Glomerular endothelial cell (primary cell): ENCODE data around the gene THRB. TPM values are rescaled to one million over a fixed set of nuclear protein-coding genes. Genes with fewer than 3 reads are reported as not detected.
"Not testable (repeated sequence)": the region's sequence is repeated elsewhere in the genome, so short reads cannot be mapped to it uniquely, and the experiment has no call there.

Source experiments
- DNase-seq: peaks from one replicate; pipeline ENCODE4 v3.0.0-alpha.2; 2011; ENCODE audit warnings: low read depth, low spot score; ENCODE audit errors: extremely low read depth
- total RNA-seq: library from RNA; depleted of rRNA; stranded (reverse); fragments of >200 nt; gene quantifications from 2 replicates; pipeline ENCODE4 v1.2.3, GENCODE V29; 2015

THRB gene
- total RNA-seq, 1 donor from 2014 or later, result 0.06 TPM

DNA sequence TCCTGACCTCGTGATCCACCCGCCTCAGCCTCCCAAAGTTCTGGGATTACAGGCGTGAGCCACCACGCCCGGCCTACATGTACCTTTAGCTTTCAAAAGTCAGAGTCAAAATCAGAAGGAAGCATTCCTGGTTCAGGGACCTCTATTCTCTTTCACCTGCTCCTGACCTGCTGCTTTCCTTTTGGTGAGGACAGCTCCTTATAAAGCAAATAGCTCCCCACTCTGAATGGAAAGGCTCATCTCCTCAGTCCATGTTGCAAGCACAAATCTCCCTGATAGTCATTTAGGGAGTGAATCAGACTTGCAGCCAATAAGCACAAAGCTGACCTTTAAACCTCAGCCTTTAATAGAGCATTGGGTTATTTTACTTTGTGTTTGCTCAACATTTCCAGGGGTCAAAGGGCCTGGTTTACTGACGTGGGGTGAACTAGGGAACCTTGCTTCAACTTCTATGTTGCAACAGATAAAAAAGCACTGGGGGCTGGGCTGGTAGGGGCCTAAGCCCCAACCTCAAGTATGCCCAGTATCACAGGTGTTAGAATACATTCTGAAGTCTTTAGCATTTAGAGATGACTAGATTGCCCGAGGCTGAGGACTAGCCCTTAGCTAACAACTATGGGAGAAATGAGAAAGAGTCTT, 43.1 kb downstream of the THRB start:
- no peak for DNase-seq

DNA sequence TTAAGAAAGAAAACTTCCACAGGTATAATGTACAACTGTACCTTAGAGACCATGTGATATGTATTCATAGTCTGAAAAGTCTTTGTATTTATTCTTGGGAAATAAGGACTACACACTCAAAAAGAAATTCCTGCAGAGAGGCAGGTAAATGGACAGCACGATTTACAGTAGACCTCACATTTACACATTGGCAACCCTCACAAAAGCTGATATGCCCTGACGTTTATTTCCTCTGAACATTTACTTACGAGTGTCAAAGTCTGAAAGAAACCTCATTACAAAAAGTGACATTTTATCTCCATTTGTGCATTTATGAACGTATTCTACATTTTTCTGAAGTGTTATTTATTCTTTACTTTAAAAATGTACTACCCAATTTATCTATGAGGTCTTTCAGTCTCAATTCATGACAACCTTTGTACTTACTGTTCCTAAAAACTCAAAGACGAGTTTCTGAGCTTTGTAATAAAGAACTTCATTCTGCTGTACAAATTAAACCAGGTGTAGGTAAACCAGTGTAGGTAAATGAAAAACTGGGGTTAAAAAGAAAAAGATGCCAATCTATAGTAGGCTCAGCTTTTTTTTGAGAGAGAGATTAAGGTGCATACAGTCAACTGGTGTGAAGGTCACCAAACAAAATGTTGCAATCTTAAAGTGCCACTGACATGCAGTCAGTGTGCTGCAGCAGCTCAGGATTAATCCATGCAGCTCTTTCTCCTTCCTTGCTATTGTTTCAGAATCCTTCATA, 44.3 kb downstream of the THRB start:
- no peak for DNase-seq

DNA sequence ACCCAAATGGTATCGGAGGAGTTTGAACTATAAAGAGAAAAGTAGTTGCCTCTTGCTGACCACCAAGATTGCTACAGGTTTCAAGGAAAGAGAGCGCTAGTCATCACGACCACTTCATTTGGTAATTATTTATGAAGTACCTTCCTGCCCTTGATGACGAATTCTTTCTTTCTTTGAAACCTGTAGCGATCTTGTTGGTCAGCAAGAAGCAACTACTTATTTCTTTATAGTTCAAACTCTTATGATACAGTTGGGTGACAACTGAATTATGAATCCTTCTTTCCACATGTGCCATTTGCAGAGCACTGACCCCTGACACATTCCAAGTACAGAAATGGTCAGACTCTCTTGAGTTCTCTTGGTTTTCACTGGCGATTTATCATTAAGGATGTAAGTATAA, 46.8 kb downstream of the THRB start:
- no peak for DNase-seq

DNA sequence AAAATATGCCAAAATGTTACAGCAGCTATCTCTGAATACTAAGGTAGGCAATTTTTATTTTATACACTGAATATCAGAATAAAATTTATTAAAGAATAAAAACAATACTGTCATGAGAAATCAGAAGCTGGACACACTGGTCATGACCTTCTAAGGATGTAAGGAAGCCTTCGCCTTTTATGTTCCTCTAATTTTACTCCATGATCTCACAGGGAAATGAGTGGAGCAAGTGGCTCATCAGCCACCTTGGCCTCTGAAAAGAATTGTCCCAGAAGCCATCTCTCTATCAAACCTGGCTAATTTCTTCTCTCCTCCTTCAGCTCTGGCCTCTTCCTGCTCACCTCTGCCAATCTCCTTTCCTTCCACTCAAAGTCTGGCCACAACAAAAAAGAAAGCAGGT, 48.6 kb downstream of the THRB start:
- DNase-seq, result no peak

DNA sequence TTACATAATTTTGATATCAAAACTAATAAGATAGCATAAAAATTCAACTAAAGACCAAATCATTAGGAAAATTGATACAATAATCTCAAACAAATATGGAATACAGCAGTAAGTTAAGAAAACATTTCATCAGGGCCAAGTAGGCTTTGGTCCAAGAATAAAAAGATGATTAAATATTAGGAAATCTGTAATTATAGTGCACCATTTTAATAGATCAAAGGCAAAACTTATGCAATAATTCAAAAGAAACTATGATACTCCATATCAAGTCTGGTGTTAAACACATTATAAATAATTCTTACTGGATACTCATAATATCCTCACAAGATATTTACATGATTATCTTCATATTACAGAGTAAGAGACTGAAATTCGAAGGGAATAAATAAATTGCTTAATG, 51.2 kb downstream of the THRB start:
- DNase-seq, result no peak

DNA sequence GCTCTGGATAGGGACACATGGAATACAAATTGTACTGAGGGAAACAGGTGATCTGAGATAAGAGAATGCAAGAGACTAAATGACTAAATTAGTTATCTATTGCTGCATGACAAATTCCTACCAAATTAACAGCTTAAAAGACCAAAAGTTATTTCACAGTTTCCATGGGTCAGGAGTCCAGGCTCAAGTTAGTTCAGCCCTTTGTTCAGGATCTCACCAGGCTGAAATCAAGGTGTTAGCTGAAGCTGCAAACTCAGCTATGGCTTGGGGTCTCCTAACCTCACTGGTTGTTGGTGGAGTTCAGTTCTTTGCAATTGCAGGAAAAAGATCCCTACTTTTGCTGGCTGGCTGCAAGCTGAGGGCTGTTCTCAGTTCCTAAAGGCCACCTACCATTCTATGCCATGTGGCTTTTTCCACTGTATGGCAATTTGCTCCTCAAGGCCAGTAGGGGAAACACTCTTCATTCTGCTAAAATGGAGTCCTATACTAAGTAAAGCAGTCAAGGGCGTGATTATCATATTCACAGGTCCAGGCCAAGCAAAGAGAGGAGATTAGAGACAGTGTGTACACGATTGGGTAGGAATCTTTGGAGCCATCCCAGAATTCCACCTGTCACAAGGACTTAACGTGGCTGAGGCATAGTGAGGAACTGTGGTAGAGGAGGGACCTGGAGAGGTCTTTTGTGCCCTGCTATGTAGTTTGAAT, 53.7 kb downstream of the THRB start:
- DNase-seq, result no peak

DNA sequence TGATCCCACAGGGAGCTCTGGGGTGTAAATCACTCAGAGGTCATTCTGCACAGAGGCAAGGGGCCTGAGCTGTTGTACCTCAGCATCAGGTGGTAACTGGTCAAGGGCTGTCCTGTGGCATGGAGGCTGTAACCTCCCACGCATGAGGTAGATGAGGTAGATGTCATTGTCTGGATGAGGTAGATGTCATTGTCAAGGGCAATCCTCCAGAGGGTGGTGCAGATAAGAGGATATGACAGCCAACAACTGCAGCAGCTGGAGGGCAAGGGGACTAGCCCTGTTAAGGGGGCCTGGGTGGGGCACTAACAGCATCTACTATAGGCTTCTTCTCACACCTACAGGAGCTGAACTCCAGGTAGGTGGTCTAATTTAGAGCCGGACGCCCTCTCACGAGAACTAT, 55.6 kb downstream of the THRB start:
- DNase-seq, result no peak

DNA sequence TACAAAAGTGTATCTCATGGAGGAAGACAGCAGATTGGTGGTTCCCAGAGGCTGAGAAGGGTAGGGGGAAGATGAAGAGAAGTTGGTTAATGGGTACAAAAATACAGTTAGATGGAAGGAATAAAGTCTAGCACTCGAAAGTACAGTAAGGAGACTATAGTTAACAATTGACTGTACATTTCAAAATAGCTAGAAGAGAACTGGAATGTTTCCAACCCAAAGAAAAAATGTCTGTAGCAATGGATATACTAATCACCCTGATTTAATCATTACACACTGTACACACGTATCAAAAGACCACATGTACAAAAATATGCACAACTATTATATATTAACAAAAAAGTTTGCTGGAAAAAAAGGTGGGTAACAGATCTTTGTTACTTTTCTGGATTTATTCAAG, 57.3 kb downstream of the THRB start:
- no peak for DNase-seq

DNA sequence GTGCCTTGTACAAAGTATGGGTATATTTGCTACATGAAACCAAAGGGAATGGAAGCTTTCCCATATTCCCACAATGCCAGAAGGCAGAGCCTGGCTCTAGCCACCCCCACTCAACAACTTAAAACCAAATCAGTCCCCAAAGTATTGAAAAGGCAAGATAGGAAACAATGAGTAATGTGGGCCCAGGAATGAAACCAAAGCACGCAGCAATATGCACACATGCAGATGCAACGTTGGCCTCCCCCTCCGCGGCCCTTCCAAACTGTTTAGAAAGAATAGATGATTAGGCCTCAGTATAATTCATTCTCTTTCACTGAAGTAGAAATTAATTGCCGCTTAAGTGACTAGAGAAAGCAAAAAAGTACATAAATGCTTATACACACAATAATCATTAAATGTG, 59.1 kb downstream of the THRB start:
- DNase-seq, result no peak

DNA sequence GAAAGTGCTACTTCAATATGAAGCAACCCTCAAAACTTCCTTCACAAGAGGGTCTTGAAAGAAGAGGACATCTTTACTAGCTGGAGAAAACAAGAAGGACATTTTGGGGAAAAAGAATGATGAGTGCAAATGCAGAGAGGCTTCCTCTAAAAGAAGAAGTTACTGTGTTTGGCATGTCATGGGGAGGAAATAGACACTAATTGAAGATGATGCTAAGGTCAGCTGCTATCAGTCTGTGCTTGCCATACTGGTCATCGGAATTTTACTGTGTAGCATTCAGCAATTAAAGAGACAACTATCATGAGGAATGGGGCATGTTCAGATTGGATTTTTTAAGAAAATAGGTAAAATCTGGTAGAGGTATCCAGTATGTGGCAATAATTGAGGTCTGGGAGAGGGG, 60.0 kb downstream of the THRB start:
- no peak for DNase-seq

DNA sequence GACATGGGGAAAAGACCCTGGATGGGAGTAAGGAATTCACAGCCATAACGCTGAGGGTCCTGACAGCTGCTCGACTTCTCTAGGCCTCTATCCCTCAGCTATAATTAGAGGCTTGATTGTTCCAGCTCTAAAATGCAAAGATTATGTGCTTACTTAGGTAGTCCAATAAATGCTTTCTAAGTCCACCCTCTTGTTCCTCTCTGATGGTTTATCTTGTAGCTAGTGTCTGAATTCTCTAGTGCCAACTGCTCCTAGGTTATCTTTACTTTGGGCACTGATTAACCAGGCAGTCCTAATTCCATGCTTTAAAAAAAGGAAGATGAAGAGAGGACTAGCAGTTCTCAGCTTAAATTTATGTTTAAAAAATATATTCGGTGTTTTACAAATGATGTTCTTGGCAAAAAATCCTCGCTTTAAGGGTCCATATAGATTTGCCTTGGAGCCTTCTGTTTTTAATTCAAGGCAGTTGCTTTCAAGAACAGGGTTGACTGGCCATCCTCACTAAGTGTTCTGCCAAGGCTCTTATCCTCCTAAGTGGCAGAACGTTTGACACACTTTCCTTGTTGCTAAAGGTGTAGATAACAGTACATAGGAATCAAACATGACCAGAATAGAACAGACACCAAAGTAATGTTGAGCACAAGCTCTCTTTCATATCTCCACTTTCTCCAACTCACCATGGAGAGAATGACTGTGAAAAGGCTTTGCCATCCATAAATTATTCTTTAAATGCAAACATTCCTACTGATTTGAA, 60.6 kb downstream of the THRB start:
- DNase-seq, result no peak

DNA sequence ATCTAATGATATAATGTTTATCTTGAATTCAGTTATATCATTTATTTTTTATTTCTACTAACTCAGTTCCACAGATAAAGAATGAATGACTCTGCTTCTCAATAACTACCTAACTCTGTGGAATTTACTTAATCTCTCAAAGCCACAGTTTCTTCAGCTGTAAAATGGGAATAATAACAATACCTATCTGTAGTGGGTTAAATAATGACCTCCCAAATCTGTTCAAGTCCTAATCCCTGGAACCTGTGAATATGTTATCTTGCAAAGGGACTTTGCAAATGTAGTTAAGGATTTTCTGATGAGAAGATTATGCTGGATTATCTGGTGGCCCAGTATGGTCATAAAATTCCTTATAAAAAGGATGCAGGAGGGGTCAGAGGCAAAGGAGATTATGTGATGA, 61.7 kb downstream of the THRB start:
- no peak for DNase-seq

DNA sequence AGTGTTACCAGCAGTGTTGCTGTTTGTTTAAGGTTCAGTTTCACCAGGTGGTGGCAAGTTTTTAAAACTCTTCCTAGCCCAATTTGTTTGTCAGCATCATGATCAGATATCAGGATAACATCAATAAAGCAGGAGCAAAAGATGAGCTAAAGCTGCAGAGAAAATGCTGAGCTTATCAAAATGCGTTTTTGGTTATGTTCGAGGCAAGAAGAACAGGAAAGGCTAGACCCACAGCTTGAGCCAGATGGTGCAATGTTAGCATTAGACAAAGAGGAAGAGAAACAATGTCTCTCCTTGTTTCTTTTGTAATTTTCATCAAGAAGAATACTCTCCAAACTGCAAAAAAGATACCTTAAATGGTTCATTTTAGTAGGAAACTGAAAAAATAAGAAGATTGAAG, 66.2 kb downstream of the THRB start:
- DNase-seq, result no peak

DNA sequence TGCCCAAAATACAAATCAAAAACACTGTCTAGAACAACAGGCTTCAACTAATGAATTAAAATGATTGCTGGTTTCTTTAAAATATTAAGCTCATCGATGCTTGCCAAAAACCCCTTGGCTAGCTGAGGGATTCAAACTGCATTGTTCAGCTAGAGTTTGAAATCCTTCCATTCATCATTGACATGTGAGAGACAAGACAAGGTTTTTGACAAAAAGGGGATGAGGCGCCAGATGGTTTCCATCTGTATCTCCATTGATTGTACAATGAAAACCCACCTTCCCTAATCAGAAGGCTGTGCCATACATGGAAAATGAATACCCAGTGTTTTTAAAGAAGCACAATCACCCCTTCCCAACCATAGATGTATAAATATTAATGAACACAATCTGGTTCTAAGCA, 67.8 kb downstream of the THRB start:
- no peak for DNase-seq

DNA sequence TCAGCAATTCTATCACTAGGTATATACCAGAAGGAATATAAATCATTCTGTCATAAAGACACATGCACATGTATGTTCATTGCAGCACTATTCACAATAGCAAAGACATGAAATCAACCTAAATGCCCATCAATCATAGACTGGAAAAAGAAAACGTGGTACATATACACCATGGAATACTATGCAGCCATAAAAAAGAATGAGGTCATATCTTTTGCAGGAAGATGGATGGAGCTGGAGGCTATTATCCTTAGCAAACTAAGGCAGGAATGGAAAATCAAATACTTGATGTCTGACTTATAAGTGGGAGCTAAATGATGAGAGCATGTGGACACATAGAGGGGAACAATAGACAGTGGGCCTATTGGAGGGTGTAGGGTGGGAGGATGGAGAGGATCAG, 73.8 kb downstream of the THRB start:
- not testable (repeated sequence) for DNase-seq

DNA sequence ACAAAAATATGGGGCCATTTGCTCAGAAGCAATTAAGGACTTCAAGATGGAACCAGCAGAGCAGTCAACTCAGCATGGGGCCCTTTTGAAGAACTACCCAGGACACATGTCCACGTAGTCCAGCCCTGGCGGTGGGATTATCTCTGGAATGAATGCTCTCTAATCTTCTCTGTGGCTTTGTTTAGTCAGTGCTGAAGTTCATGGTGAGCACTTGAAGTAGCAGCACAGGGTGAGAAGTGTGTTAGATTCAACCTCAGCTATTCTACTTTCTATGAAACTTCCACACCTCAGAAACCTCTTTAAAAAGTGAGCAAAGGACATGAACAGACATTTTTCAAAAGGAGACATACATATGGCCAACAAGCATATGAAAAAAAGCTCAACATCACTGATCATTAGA, 74.4 kb downstream of the THRB start:
- no peak for DNase-seq

DNA sequence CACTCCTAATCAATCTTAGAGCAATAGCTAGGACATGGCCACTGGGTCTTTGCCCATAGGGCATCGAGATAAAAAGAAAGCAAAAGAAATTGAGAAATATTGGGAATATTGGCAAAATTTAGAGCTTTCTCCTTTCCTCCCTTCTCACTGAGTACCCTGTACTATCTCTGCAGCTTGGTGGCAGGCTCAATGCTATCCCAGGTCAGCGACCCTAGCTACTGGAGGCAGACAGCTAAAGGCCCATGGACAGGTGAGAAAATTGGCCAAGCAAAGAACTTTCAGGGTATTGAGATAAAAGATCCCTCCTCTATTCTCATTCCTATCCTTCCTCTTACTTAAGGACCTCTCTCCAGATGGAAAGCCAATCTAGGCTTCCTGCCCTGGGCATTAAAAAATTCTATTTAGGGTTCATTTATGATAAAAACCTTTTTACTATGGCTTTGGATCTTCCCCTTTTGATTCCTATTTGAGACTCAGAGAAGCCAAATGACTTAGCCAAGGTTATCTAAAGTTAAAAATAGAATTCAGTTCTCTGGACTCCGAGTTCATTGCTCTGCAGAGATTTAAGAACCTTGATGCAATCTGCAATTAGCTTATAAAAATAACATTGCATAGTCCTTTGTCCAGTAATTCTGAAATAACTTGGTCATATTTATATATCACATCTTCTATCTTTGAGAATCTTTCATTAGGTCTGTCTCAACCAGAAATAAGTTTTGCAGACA, 75.4 kb downstream of the THRB start:
- no peak for DNase-seq

DNA sequence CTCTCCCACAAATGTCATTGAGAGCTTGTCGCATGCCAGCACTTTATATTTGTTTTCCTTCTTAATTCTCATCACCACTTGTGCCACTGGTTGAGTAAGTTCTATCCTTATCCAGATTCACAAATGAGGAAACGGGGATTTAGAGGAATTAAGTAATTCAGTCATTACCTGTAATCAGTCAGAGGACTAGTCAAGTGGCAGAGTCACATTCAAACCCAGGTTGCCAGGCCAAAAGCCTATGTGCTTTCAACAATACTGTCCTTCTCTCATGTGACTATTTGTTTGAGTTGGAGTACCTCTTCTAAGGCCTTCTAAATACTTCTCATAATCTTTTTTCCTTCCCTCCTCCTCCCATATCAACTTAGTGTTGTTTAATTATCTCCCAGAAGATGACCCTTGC, 76.9 kb downstream of the THRB start:
- DNase-seq, result no peak

DNA sequence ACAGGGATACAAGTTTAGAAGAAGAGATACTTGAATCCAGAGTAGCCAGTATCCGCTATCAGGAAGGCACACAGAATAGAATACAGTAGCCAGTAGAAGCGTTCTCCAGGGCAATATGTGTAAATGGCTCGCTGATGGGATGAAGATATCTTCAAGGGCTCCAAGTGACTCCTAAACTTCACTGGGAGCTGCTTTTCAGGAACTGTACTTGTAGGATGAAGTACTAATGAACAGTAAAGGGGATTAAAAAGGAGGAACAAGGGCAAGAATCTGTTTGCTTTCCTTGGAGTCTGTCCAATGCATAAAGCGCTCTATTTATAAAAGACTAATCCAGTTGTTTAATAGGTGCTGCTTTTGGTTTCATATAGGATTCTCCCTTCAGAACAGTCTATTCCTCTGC, 78.4 kb downstream of the THRB start:
- DNase-seq, result no peak

DNA sequence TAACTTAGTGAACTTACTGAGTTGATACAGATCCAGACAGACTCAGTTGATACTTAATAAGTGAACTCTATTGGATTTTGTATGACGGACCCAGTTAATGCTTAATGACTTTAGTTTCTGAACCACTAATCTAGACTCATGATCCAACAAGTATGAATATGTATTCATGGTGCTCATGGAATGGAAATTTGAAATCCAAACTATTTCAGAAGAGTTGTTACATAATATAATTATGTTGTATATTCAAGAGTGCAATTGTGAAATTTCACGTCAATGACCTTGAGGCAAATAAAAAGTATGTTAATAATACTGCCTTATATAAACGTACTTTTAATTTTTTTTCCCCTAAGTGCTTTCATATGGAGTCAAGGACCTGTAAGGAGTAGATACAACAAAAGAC, 78.8 kb downstream of the THRB start:
- no peak for DNase-seq

DNA sequence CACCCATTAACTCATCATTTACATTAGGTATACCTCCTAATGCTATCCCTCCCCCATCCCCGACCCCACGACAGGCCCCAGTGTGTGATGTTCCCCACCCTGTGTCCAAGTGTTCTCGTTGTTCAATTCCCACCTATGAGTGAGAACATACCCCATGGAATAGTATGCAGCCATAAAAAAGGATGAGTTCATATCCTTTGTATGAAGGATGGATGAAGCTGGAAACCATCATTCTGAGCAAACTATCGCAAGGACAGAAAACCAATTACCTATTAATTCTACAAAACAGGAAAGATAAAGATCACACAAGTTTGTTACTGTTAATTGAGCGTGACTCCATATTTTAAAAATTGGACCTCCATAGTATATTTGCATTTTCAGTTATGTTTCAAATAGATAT, 81.0 kb downstream of the THRB start:
- DNase-seq, result not testable (repeated sequence)
